Stimulated activated CD8-positive, alpha-beta memory T cell treated with anti-CD3 and anti-CD28 coated beads, Interleukin-4, amount 100 ng/mL, for 4 hours (primary cell): Measurements from ENCODE around the gene CDHR1.
"Not testable (repeated sequence)": the region's sequence is repeated elsewhere in the genome, so short reads cannot be mapped to it uniquely, and the experiment has no call there.

Experiments used
- DNase-seq, 2 donors: peaks; one replicate each; pipeline ENCODE4 v3.0.0-alpha.2; 2020; ENCODE audit warnings: low read depth in 2 of 2, low spot score in 1 of 2

The CDHR1 gene

GRCh38 chr10:84194424-84195043 is at the start of gene CDHR1:
TSS of gene CDHR1 (plus strand) at chr10:84194537. CDS start at chr10:84194761, 224 bp downstream.
- DNase-seq, result peak in 1 of 2 donors; percentile 32

- no peak for DNase-seq
Measured at GRCh38 chr10:84147347-84147746, 47.0 kb upstream of the CDHR1 start.

- not testable (repeated sequence) for DNase-seq
Measured at GRCh38 chr10:84148006-84148597, 46.2 kb upstream of the CDHR1 start.

- DNase-seq, result no peak
Measured at GRCh38 chr10:84149854-84150253, 44.5 kb upstream of the CDHR1 start.

GRCh38 chr10:84152769-84153168 is 41.6 kb upstream of the CDHR1 start:
- no peak for DNase-seq

GRCh38 chr10:84155521-84155920 is 38.8 kb upstream of the CDHR1 start:
- no peak for DNase-seq

- no peak for DNase-seq
Measured at GRCh38 chr10:84156009-84156408, 38.3 kb upstream of the CDHR1 start.

- peak in 1 of 2 donors; percentile 40 for DNase-seq
Measured at GRCh38 chr10:84156768-84157167, 37.6 kb upstream of the CDHR1 start.

GRCh38 chr10:84158061-84158460 is 36.3 kb upstream of the CDHR1 start:
- no peak for DNase-seq

- DNase-seq, result no peak
Measured at GRCh38 chr10:84158550-84158949, 35.8 kb upstream of the CDHR1 start.

GRCh38 chr10:84159076-84159685 is 35.2 kb upstream of the CDHR1 start:
- no peak for DNase-seq

- DNase-seq, result no peak
Measured at GRCh38 chr10:84160663-84161362, 33.5 kb upstream of the CDHR1 start.

GRCh38 chr10:84163996-84164395 is 30.3 kb upstream of the CDHR1 start:
- no peak for DNase-seq

- DNase-seq, result no peak
Measured at GRCh38 chr10:84164442-84164841, 29.9 kb upstream of the CDHR1 start.

- no peak for DNase-seq
Measured at GRCh38 chr10:84166620-84167288, 27.6 kb upstream of the CDHR1 start.

- DNase-seq, result not testable (repeated sequence)
Measured at GRCh38 chr10:84167289-84167653, 27.1 kb upstream of the CDHR1 start.

- DNase-seq, result not testable (repeated sequence)
Measured at GRCh38 chr10:84168382-84168781, 26.0 kb upstream of the CDHR1 start.

- DNase-seq, result not testable (repeated sequence)
Measured at GRCh38 chr10:84171237-84171636, 23.1 kb upstream of the CDHR1 start.

GRCh38 chr10:84171700-84172466 is 22.5 kb upstream of the CDHR1 start:
- not testable (repeated sequence) for DNase-seq

GRCh38 chr10:84172467-84173356 is 21.6 kb upstream of the CDHR1 start:
- DNase-seq, result no peak
